ENCODE data around the gene TUBA4B. TPM values are rescaled to one million over a fixed set of nuclear protein-coding genes. Genes with fewer than 3 reads are reported as not detected.

The TUBA4B gene
- total RNA-seq, 1 donor = not detected

DNA sequence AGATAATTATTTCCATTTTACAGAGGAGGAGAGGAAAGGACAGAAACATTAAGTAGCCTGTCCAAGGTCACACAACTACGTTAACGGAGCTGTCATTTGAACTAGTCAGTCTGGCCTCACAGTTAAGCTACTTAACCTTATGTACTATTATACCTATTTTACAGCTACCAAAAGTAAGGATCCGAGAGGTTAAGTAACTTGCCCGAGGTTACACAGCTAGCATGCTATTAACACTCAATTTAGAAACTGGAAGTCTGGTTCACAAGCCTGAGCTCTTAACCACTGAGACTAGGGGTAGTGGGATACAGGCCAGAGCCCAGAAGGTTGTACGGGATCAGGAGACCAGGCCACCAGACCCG is 8.3 kb upstream of the TUBA4B start:
- DNase-seq (ENCODE audit: low read depth) = no peak
- H3K4me3 ChIP-seq (ENCODE audit: low read depth, low read length) = peak overlapping the region; percentile 98
- TF ChIP-seq, protein P1, sequence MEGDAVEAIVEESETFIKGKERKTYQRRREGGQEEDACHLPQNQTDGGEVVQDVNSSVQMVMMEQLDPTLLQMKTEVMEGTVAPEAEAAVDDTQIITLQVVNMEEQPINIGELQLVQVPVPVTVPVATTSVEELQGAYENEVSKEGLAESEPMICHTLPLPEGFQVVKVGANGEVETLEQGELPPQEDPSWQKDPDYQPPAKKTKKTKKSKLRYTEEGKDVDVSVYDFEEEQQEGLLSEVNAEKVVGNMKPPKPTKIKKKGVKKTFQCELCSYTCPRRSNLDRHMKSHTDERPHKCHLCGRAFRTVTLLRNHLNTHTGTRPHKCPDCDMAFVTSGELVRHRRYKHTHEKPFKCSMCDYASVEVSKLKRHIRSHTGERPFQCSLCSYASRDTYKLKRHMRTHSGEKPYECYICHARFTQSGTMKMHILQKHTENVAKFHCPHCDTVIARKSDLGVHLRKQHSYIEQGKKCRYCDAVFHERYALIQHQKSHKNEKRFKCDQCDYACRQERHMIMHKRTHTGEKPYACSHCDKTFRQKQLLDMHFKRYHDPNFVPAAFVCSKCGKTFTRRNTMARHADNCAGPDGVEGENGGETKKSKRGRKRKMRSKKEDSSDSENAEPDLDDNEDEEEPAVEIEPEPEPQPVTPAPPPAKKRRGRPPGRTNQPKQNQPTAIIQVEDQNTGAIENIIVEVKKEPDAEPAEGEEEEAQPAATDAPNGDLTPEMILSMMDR (IDR thresholded peaks at IDR 0.05; ENCODE audit: insufficient read depth, low read length) = no peak

DNA sequence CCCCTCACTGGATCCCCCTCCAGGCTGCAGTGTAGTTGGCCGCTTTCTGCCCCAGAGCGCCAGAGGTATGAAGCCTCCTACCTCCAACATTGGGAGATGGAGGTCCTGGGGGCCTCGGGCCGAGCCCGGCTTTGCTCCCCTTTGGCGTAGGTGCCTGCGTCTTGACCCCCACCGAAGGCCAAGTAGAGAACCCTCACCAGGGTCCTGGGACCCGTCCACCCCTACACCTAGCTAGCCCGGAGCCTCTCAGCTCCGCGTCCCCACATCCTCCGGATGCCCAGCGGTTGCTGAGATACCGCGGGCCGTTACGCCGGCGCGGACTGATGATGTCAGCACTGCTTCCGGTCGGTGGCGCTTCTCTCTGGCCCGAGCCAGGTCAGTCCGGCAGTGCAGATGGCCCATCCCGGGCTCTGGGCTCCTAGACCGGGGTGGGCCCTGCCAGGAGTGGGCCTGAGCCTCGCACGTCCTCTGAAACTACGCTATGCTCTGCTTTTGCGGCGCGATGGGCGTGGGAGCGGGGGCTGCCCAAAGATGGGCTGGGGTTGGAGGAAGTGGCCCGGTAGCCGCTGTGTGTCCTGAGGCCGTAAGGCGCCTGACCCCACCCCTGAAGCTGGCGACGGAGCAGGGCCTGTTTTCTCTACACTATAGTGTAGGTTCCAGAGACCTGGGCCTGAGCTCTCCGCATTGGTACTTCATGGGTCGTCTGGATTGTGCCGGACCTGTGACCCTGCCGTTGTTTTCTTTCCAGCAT is 7.7 kb upstream of the TUBA4B start, which contains the start of the genes GLB1L and STK16:
Gene GLB1L (minus strand): TSS at position 297 of the 751 bp plus-strand sequence. CDS start 1,871 bp downstream, outside the sequence.
Gene STK16 (plus strand): TSS at position 332 of the 751 bp plus-strand sequence. CDS start 521 bp downstream, outside the sequence.
- TF ChIP-seq, protein P1 (IDR thresholded peaks at IDR 0.05; ENCODE audit: insufficient read depth, low read length) = no peak
- peak; percentile 93 for DNase-seq (ENCODE audit: low read depth)
- H3K4me3 ChIP-seq (ENCODE audit: low read depth, low read length) = peak within 1 kb of the TSS; percentile 98

DNA sequence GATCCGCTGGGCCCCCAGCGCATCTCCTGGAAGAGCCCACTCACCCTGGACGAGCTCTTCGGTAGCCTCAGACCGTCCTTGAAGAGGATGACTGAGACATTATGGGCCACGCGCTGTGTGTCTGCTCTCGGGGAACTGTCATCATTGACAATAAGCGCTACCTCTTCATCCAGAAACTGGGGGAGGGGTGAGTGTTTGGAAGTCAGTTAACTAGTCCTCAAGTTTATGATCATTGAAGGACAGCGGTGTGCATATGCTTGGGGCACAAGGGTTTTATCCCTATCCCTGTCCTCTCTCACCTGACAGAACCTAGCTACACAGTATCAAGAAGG is 7.2 kb upstream of the TUBA4B start:
- TF ChIP-seq, protein P1 (IDR thresholded peaks at IDR 0.05; ENCODE audit: insufficient read depth, low read length) = no peak
- H3K4me3 ChIP-seq (ENCODE audit: low read depth, low read length) = peak overlapping the region; percentile 98
- DNase-seq (ENCODE audit: low read depth) = no peak

DNA sequence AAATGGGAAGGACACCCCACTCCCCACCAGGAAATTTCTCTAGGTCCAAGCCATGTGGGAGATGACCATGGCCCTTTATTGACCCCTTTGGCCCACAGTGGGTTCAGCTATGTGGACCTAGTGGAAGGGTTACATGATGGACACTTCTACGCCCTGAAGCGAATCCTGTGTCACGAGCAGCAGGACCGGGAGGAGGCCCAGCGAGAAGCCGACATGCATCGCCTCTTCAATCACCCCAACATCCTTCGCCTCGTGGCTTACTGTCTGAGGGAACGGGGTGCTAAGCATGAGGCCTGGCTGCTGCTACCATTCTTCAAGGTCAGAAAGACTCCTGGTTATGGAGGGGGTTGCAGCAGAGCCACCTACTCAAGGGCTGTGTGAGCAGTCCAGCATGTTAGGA is 6.5 kb upstream of the TUBA4B start:
- no peak for DNase-seq (ENCODE audit: low read depth)
- TF ChIP-seq, protein P1 (IDR thresholded peaks at IDR 0.05; ENCODE audit: insufficient read depth, low read length) = no peak
- H3K4me3 ChIP-seq (ENCODE audit: low read depth, low read length) = peak overlapping the region; percentile 98

DNA sequence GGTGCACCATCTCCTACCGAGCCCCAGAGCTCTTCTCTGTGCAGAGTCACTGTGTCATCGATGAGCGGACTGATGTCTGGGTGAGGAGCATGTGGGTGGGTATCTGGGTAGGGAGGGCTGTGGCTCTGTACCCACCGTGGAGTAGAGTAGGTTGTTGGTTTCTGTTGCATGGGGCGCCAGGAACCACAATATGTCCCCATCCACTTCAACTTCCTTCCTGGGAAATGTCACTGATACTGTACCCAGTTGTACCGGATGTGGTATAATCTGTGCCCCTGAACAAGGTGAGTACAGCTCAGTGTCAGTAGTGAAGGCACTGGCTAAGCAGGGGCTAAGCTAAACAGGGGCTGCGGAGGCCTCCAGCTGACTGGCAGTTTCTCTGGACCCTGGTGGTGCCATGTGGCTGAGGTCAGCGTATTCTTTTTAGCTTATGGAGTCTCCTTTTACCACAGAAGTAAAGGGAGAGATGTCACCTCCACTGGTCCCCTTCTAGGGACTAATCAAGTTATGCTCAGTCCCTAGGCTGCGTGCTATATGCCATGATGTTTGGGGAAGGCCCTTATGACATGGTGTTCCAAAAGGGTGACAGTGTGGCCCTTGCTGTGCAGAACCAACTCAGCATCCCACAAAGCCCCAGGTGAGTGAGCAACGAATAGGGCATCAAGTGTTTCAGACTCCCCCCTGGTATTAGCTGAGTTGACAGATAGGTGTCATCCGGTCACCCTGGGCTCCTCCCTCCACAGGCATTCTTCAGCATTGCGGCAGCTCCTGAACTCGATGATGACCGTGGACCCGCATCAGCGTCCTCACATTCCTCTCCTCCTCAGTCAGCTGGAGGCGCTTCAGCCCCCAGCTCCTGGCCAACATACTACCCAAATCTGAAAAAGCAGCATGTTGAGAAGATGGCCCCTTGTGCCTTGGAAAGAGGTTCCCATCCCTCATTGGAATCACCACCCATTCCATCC is 5.1 kb upstream of the TUBA4B start:
- no peak overlapping the region for H3K4me3 ChIP-seq (ENCODE audit: low read depth, low read length)
- DNase-seq (ENCODE audit: low read depth) = no peak
- TF ChIP-seq, protein P1 (IDR thresholded peaks at IDR 0.05; ENCODE audit: insufficient read depth, low read length) = no peak

DNA sequence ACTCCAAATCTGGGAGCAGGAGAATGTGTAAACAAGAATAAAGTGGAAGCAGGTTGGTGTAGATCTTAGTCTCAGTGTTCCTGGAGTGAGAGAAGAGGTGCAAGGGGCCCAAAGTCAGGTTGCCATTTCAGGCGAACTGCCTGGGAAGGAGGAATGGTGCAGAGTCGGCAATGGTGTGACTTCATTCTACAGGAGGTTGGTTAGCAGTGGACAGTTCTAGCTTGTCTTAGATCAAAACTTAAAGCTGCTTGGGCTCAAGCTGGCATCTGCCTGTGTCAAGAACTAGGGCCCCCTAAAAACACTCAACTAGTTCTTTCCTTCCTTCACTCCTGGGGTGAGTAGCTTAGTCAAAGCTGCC is 4.2 kb upstream of the TUBA4B start:
- DNase-seq (ENCODE audit: low read depth) = no peak
- TF ChIP-seq, protein P1 (IDR thresholded peaks at IDR 0.05; ENCODE audit: insufficient read depth, low read length) = no peak
- no peak overlapping the region for H3K4me3 ChIP-seq (ENCODE audit: low read depth, low read length)

Data from fibroblast of the aortic adventitia (primary cell).